ENCODE measurements around the gene TSEN54. TPM values are rescaled to one million over a fixed set of nuclear protein-coding genes. Genes with fewer than 3 reads are reported as not detected.

Gene TSEN54
- total RNA-seq, 2 experiments from 2014 or later = 38.8 to 45.4 TPM

GRCh38 chr17:75508931-75509361, 7.4 kb upstream of the TSEN54 start:
- TF ChIP-seq CTCF (IDR thresholded peaks at IDR 0.05) = no peak
- intact Hi-C loops (cut with micrococcal nuclease) = no loop called here
- no peaks in the 10 kb centered on the region for H3K36me3 Mint-ChIP-seq (ENCODE audit: low read depth)
- H3K4me1 Mint-ChIP-seq (ENCODE audit: low read depth) = peaks cover 3% of the 10 kb centered on the region
- no peak overlapping the region for H3K4me3 Mint-ChIP-seq
- ChIA-PET POLR2A (no interaction called here), CTCF (no interaction called here)
- no peaks in the 10 kb centered on the region for H3K27me3 Mint-ChIP-seq
- H3K9me3 Mint-ChIP-seq = no peaks in the 10 kb centered on the region
- H3K27ac Mint-ChIP-seq = no peak overlapping the region
- DNase-seq (no peak), ATAC-seq (no peak)

GRCh38 chr17:75509528-75510258, 6.6 kb upstream of the TSEN54 start:
- Mint-ChIP-seq H3K9me3 (no peaks in the 10 kb centered on the region), H3K27me3 (no peaks in the 10 kb centered on the region), H3K36me3 (ENCODE audit: low read depth) (no peaks in the 10 kb centered on the region), H3K4me1 (ENCODE audit: low read depth) (peaks cover 3% of the 10 kb centered on the region), H3K4me3 (no peak overlapping the region), H3K27ac (no peak overlapping the region)
- DNase-seq (no peak), ATAC-seq (no peak)
- POLR2A ChIA-PET = no interaction called here
- CTCF ChIA-PET = no interaction called here
- intact Hi-C loops (cut with micrococcal nuclease) = no loop called here
- no peak for TF ChIP-seq CTCF (IDR thresholded peaks at IDR 0.05)

- Mint-ChIP-seq H3K4me3 (no peak overlapping the region), H3K27ac (no peak overlapping the region), H3K36me3 (ENCODE audit: low read depth) (no peaks in the 10 kb centered on the region), H3K27me3 (no peaks in the 10 kb centered on the region), H3K9me3 (no peaks in the 10 kb centered on the region), H3K4me1 (ENCODE audit: low read depth) (peaks cover 3% of the 10 kb centered on the region)
- POLR2A ChIA-PET = no interaction called here
- CTCF ChIA-PET = no interaction called here
- ATAC-seq = no peak
- intact Hi-C loops (cut with micrococcal nuclease) = no loop called here
- TF ChIP-seq CTCF (IDR thresholded peaks at IDR 0.05) = no peak
- DNase-seq = no peak
These were observed 5.1 kb upstream of the TSEN54 start for GRCh38 chr17:75511270-75511609.

GRCh38 chr17:75511610-75512575, 4.4 kb upstream of the TSEN54 start:
- Mint-ChIP-seq H3K27me3 (no peaks in the 10 kb centered on the region), H3K4me1 (ENCODE audit: low read depth) (peaks cover 3% of the 10 kb centered on the region), H3K9me3 (no peaks in the 10 kb centered on the region), H3K4me3 (no peak overlapping the region), H3K36me3 (ENCODE audit: low read depth) (no peaks in the 10 kb centered on the region), H3K27ac (no peak overlapping the region)
- ChIA-PET POLR2A (interaction anchor here (1.3 kb wide), 1 partner anchor 55 kb away, joined by 3 read pairs; the partner anchor contains the start of gene TMEM94), CTCF (interaction anchor here (1.0 kb wide), 2 partner anchors 100 to 304 kb away, joined by 3 read pairs; no protein-coding TSS in a partner anchor)
- intact Hi-C loops (cut with micrococcal nuclease) = no loop called here
- no peak for DNase-seq
- TF ChIP-seq CTCF (IDR thresholded peaks at IDR 0.05) = no peak
- ATAC-seq = no peak
